GM12878 (cell line): Measurements from ENCODE around the gene ARL5A. TPM values are rescaled to one million over a fixed set of nuclear protein-coding genes. Genes with fewer than 3 reads are reported as not detected.

Experiments used
- ATAC-seq: fragments of 200-7000 bp; cut with Tn5 transposase; 3 replicates; pipeline ENCODE4 v1.9.1; 2020; ENCODE audit warnings: mild to moderate bottlenecking, moderate library complexity
- BruUV-seq: library from RNA; stranded (reverse); fragments of 400-500 nt; replicated peaks from 2 replicates; lab custom pipeline; 2021; lab: Mats Ljungman, UMichigan
- CTCF ChIA-PET: fragments of 300-600 bp; sonication (Branson Sonifier 250); formaldehyde crosslinking; extraction: SDS; loops from one replicate; lab custom pipeline; 2021; ENCODE audit warnings: inconsistent platforms; lab: Yijun Ruan, JAX
- POLR2A ChIA-PET: fragments of 350-600 bp; formaldehyde crosslinking; extraction: SDS; loops from one replicate; lab custom pipeline; 2021; ENCODE audit warnings: inconsistent platforms; lab: Charles Lee
- RAD21 ChIA-PET: fragments of 300-600 bp; sonication (Branson Sonifier 250); formaldehyde crosslinking; loops from one replicate; lab custom pipeline; 2023; ENCODE audit warnings: antibody characterized with exemption; ENCODE audit not compliant: unreplicated experiment; lab: Charles Lee
- SMC1A ChIA-PET: fragments of 300-600 bp; sonication (Branson Sonifier 250); formaldehyde crosslinking; loops from one replicate; lab custom pipeline; 2023; ENCODE audit not compliant: unreplicated experiment, uncharacterized antibody; lab: Charles Lee
- DNase-seq: peaks from one replicate; pipeline ENCODE4 v3.0.0-alpha.2; 2011; ENCODE audit warnings: low read depth, low spot score
- FAIRE-seq: peaks from 3 replicates; lab custom pipeline; 2011; peaks lifted over from hg19 to GRCh38; lab: Jason Lieb, UNC
- H2AFZ ChIP-seq: 2 replicates; pipeline ENCODE4 v1.6.0; 2011; ENCODE audit warnings: low read depth, low read length, control low read depth; ENCODE audit not compliant: control insufficient read depth
- H3K27ac ChIP-seq: 2 replicates; pipeline ENCODE4 v1.5.1; 2011; ENCODE audit warnings: control low read depth; ENCODE audit not compliant: control insufficient read depth, insufficient read depth
- H3K27me3 ChIP-seq, 2 experiments: replicated peaks in 1 of 2; 2 replicates each; pipeline versions ENCODE4 v1.6.0 to v1.6.1; 2011; ENCODE audit warnings: low read length in 1 of 2; ENCODE audit not compliant: control insufficient read depth in 2 of 2, insufficient read depth in 2 of 2
- H3K36me3 ChIP-seq, 2 experiments: 2 replicates each; pipeline ENCODE4 v1.5.1; 2011; ENCODE audit warnings: low read length in 1 of 2; ENCODE audit not compliant: control insufficient read depth in 2 of 2, insufficient read depth in 2 of 2
- H3K4me1 ChIP-seq: 2 replicates; pipeline ENCODE4 v1.6.1; 2011; ENCODE audit warnings: mild to moderate bottlenecking, low read length, moderate library complexity, mixed read lengths; ENCODE audit not compliant: control insufficient read depth, insufficient read depth
- H3K4me2 ChIP-seq: 2 replicates; pipeline ENCODE4 v1.6.0; 2011; ENCODE audit warnings: control low read depth; ENCODE audit not compliant: control insufficient read depth, insufficient read depth
- H3K4me3 ChIP-seq: fragments of 200-600 bp; sonication (generic); 2 replicates; pipeline ENCODE4 v1.5.1; 2016
- H3K79me2 ChIP-seq: 2 replicates; pipeline ENCODE4 v1.6.0; 2011; ENCODE audit warnings: low read length; ENCODE audit not compliant: control insufficient read depth, insufficient read depth
- H3K9ac ChIP-seq: 2 replicates; pipeline ENCODE4 v1.8.0; 2011; ENCODE audit warnings: low read length, control low read depth, mixed read lengths; ENCODE audit not compliant: control insufficient read depth, insufficient read depth
- H3K9me3 ChIP-seq: replicated peaks from 3 replicates; pipeline ENCODE4 v1.5.1; 2011; ENCODE audit warnings: mild to moderate bottlenecking, low read length; ENCODE audit not compliant: control insufficient read depth, insufficient read depth
- H4K20me1 ChIP-seq: 2 replicates; pipeline ENCODE4 v1.6.0; 2011; ENCODE audit not compliant: control insufficient read depth, insufficient read depth
- CREM ChIP-seq: IDR thresholded peaks from 2 replicates; pipeline ENCODE4 v1.6.1; 2014; ENCODE audit warnings: antibody characterized with exemption, low read depth
- E2F4 ChIP-seq: IDR thresholded peaks from 2 replicates; pipeline ENCODE4 v1.6.1; 2012; ENCODE audit warnings: low read depth, low read length, improper control_type of control experiment
- ESRRA ChIP-seq: IDR thresholded peaks from 2 replicates; pipeline ENCODE4 v1.6.1; 2012; ENCODE audit warnings: mild to moderate bottlenecking, low read length, improper control_type of control experiment
- IRF4 ChIP-seq: IDR thresholded peaks from 2 replicates; pipeline ENCODE4 v1.6.1; 2011; ENCODE audit warnings: low read depth, low read length
- MLLT1 ChIP-seq: fragments of 450-650 bp; IDR thresholded peaks from 2 replicates; pipeline ENCODE4 v1.6.1; 2016; ENCODE audit warnings: mild to moderate bottlenecking
- MYC ChIP-seq: IDR thresholded peaks from 2 replicates; pipeline ENCODE4 v1.6.1; 2011; ENCODE audit warnings: mild to moderate bottlenecking, low read length, moderate library complexity, inconsistent platforms; ENCODE audit not compliant: insufficient read depth, insufficient replicate concordance, insufficient read length, severe bottlenecking
- NRF1 ChIP-seq: conservative IDR thresholded peaks from 2 replicates; pipeline ENCODE4 v1.6.1; 2011; ENCODE audit warnings: mild to moderate bottlenecking, low read depth, low read length, improper control_type of control experiment
- SP1 ChIP-seq: IDR thresholded peaks from one replicate; pipeline ENCODE4 v1.6.1; 2011; ENCODE audit warnings: low read depth, low read length
- WGBS: methylation state at CpG from one replicate; pipeline ENCODE4 v1.1.6; 2016; ENCODE audit warnings: low lambda C conversion rate; ENCODE audit not compliant: insufficient replicate concordance, insufficient coverage; ENCODE audit errors: missing lambda C conversion rate; 5-methylcytosine and 5-hydroxymethylcytosine counted together
- in situ Hi-C: fragments of 300-500 bp; cut with MboI; formaldehyde crosslinking; loops from 9 replicates; pipeline ENCODE4 v1.14.3; 2018; ENCODE audit warnings: mixed read lengths
- intact Hi-C: fragments of 100-400 bp; cut with micrococcal nuclease; formaldehyde crosslinking; loops from one replicate; pipeline ENCODE4 v1.14.2; 2022; ENCODE audit not compliant: unreplicated experiment
- polyA plus RNA-seq, 11 experiments: library from polyadenylated mRNA; depleted of rRNA in 4 of 11; unstranded in 6 of 11; stranded (reverse) in 5 of 11; fragments of >200 nt; fragmentation: Nextera tagmentation in 4 of 11; fragmentation: Illumina TruSeq in 1 of 11; extraction: Ambion mirVana in 4 of 11; extraction: Trizol in 1 of 11; gene quantifications; 1 replicate in 1 of 11; 2 replicates in 10 of 11; pipeline versions ENCODE4 v1.2.1 to v1.2.3, GENCODE V29; 2011 to 2016; ENCODE audit warnings: inconsistent platforms in 2 of 11, missing spikeins in 2 of 11, low read depth in 1 of 11
- total RNA-seq, 4 experiments: library from RNA; depleted of rRNA in 3 of 4; stranded (reverse); fragments of >200 nt in 3 of 4; fragmentation: Illumina TruSeq in 1 of 4; extraction: Trizol in 1 of 4; gene quantifications; 2 replicates each; pipeline versions ENCODE4 v1.2.1 to v1.2.3, GENCODE V29; 2013 to 2021
- TF ChIP-seq, protein P1 (sequence below): fragments of 450-650 bp; IDR thresholded peaks from 2 replicates; pipeline ENCODE4 v1.6.1; 2016; ENCODE audit warnings: mild to moderate bottlenecking
- TF ChIP-seq, protein P2 (sequence below): IDR thresholded peaks from 2 replicates; pipeline ENCODE4 v1.6.1; 2012; ENCODE audit warnings: improper control_type of control experiment, low read depth, low read length; ENCODE audit not compliant: insufficient replicate concordance
- TF ChIP-seq, protein P3 (sequence below): IDR thresholded peaks from 2 replicates; pipeline ENCODE4 v1.6.1; 2012; ENCODE audit warnings: low read depth, low read length, improper control_type of control experiment

The ARL5A gene
- total and polyA plus RNA-seq, 10 of the 15 experiments (the other 5 are each of a cell fraction or from before 2014, with no cell fraction given) = 9.4 to 52.9 (median 32.0) TPM

GRCh38 chr2:151756820-151757219 is 71.4 kb downstream of the ARL5A start:
- no peak for DNase-seq
- no peaks in the 10 kb centered on the region for H3K79me2 ChIP-seq
- ChIA-PET SMC1A (interaction anchor here (1.1 to 1.2 kb wide), 2 partner anchors 12 to 13 kb away, joined by 3 read pairs; no protein-coding TSS in a partner anchor), CTCF (no interaction called here), RAD21 (no interaction called here), POLR2A (no interaction called here)
- no peak overlapping the region for H2AFZ ChIP-seq
- no peaks in the 10 kb centered on the region for H4K20me1 ChIP-seq
- H3K27me3 ChIP-seq = no peaks in the 10 kb centered on the region
- no TSS peak for BruUV-seq
- in situ Hi-C loops = no loop called here
- H3K9me3 ChIP-seq = no peaks in the 10 kb centered on the region
- no peak overlapping the region for H3K9ac ChIP-seq
- no peak overlapping the region for H3K27ac ChIP-seq
- WGBS = 70% methylated on average over 2 of the region's 2 CpGs
- H3K4me3 ChIP-seq = no peak overlapping the region
- no peak for ATAC-seq
- no peak for FAIRE-seq
- H3K4me2 ChIP-seq = no peak overlapping the region
- H3K36me3 ChIP-seq = no peaks in the 10 kb centered on the region
- intact Hi-C loops = no loop called here
- H3K4me1 ChIP-seq = no peaks in the 10 kb centered on the region
- TF ChIP-seq, protein P1, sequence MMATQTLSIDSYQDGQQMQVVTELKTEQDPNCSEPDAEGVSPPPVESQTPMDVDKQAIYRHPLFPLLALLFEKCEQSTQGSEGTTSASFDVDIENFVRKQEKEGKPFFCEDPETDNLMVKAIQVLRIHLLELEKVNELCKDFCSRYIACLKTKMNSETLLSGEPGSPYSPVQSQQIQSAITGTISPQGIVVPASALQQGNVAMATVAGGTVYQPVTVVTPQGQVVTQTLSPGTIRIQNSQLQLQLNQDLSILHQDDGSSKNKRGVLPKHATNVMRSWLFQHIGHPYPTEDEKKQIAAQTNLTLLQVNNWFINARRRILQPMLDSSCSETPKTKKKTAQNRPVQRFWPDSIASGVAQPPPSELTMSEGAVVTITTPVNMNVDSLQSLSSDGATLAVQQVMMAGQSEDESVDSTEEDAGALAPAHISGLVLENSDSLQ = no peak
- TF ChIP-seq CREM (no peak), IRF4 (no peak), NRF1 (no peak), MLLT1 (no peak), ESRRA (no peak), SP1 (no peak), E2F4 (no peak), MYC (no peak)
- TF ChIP-seq, protein P2, sequence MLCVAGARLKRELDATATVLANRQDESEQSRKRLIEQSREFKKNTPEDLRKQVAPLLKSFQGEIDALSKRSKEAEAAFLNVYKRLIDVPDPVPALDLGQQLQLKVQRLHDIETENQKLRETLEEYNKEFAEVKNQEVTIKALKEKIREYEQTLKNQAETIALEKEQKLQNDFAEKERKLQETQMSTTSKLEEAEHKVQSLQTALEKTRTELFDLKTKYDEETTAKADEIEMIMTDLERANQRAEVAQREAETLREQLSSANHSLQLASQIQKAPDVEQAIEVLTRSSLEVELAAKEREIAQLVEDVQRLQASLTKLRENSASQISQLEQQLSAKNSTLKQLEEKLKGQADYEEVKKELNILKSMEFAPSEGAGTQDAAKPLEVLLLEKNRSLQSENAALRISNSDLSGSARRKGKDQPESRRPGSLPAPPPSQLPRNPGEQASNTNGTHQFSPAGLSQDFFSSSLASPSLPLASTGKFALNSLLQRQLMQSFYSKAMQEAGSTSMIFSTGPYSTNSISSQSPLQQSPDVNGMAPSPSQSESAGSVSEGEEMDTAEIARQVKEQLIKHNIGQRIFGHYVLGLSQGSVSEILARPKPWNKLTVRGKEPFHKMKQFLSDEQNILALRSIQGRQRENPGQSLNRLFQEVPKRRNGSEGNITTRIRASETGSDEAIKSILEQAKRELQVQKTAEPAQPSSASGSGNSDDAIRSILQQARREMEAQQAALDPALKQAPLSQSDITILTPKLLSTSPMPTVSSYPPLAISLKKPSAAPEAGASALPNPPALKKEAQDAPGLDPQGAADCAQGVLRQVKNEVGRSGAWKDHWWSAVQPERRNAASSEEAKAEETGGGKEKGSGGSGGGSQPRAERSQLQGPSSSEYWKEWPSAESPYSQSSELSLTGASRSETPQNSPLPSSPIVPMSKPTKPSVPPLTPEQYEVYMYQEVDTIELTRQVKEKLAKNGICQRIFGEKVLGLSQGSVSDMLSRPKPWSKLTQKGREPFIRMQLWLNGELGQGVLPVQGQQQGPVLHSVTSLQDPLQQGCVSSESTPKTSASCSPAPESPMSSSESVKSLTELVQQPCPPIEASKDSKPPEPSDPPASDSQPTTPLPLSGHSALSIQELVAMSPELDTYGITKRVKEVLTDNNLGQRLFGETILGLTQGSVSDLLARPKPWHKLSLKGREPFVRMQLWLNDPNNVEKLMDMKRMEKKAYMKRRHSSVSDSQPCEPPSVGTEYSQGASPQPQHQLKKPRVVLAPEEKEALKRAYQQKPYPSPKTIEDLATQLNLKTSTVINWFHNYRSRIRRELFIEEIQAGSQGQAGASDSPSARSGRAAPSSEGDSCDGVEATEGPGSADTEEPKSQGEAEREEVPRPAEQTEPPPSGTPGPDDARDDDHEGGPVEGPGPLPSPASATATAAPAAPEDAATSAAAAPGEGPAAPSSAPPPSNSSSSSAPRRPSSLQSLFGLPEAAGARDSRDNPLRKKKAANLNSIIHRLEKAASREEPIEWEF = no peak
- TF ChIP-seq, protein P3, sequence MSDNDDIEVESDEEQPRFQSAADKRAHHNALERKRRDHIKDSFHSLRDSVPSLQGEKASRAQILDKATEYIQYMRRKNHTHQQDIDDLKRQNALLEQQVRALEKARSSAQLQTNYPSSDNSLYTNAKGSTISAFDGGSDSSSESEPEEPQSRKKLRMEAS = no peak
